H9 (cell line): ENCODE data around the gene RASGRP3. TPM values are rescaled to one million over a fixed set of nuclear protein-coding genes. Genes with fewer than 3 reads are reported as not detected.

ENCODE experiments used
- DNase-seq: peaks from one replicate; pipeline ENCODE4 v3.0.0-alpha.2; 2017
- H2AFZ ChIP-seq: one replicate; pipeline ENCODE4 v1.6.1; 2013; ENCODE audit warnings: mild to moderate bottlenecking, low read length, control low read depth, moderate library complexity
- H2AK5ac ChIP-seq: 2 replicates; pipeline ENCODE4 v1.6.1; 2013; ENCODE audit warnings: low read length, control low read depth, mixed read lengths; ENCODE audit not compliant: insufficient read length
- H2BK120ac ChIP-seq: one replicate; pipeline ENCODE4 v1.6.1; 2013; ENCODE audit warnings: low read depth, mild to moderate bottlenecking, low read length, control low read depth, inconsistent platforms; ENCODE audit not compliant: poor library complexity, severe bottlenecking
- H2BK12ac ChIP-seq: 2 replicates; pipeline ENCODE4 v1.6.1; 2013; ENCODE audit warnings: low read length, control low read depth, mixed read lengths, low read depth; ENCODE audit not compliant: insufficient read length
- H2BK15ac ChIP-seq: 2 replicates; pipeline ENCODE4 v1.6.1; 2013; ENCODE audit warnings: low read depth, low read length, control low read depth
- H2BK20ac ChIP-seq: one replicate; pipeline ENCODE4 v1.6.1; 2013; ENCODE audit warnings: low read depth, mild to moderate bottlenecking, low read length, control low read depth, inconsistent platforms; ENCODE audit not compliant: poor library complexity, severe bottlenecking
- H2BK5ac ChIP-seq: 2 replicates; pipeline ENCODE4 v1.6.1; 2013; ENCODE audit warnings: low read length, control low read depth, mixed read lengths; ENCODE audit not compliant: insufficient read length
- H3K14ac ChIP-seq: 2 replicates; pipeline ENCODE4 v1.6.1; 2013; ENCODE audit warnings: low read length, control low read depth; ENCODE audit not compliant: insufficient read depth
- H3K18ac ChIP-seq: 2 replicates; pipeline ENCODE4 v1.6.1; 2013; ENCODE audit warnings: low read depth, mild to moderate bottlenecking, mixed read lengths, low read length, control low read depth; ENCODE audit not compliant: insufficient read length
- H3K23ac ChIP-seq: 2 replicates; pipeline ENCODE4 v1.6.1; 2013; ENCODE audit warnings: low read length, control low read depth, mixed read lengths, low read depth; ENCODE audit not compliant: insufficient read length
- H3K23me2 ChIP-seq: 2 replicates; pipeline ENCODE4 v1.6.1; 2013; ENCODE audit warnings: low read depth, mild to moderate bottlenecking, mixed read lengths, low read length, control low read depth; ENCODE audit not compliant: insufficient read length, poor library complexity, severe bottlenecking
- H3K27ac ChIP-seq: 2 replicates; pipeline ENCODE4 v1.5.1; 2013; ENCODE audit warnings: low read length, control low read depth, mixed read lengths, low read depth; ENCODE audit not compliant: insufficient read length
- H3K27me3 ChIP-seq: 2 replicates; pipeline ENCODE4 v1.6.1; 2013; ENCODE audit warnings: low read length, control low read depth, inconsistent platforms; ENCODE audit not compliant: insufficient read depth
- H3K4ac ChIP-seq: 2 replicates; pipeline ENCODE4 v1.6.1; 2013; ENCODE audit warnings: low read depth, mild to moderate bottlenecking, control low read depth, inconsistent platforms, low read length, moderate library complexity
- H3K4me1 ChIP-seq: 2 replicates; pipeline ENCODE4 v1.6.1; 2013; ENCODE audit warnings: low read length, control low read depth, inconsistent platforms; ENCODE audit not compliant: insufficient read depth
- H3K4me2 ChIP-seq: 2 replicates; pipeline ENCODE4 v1.6.1; 2013; ENCODE audit warnings: low read length, control low read depth, mixed read lengths; ENCODE audit not compliant: insufficient read length, insufficient read depth
- H3K56ac ChIP-seq: 2 replicates; pipeline ENCODE4 v1.6.1; 2013; ENCODE audit warnings: low read depth, mild to moderate bottlenecking, mixed read lengths, low read length, control low read depth; ENCODE audit not compliant: insufficient read length
- H3K79me1 ChIP-seq: 2 replicates; pipeline ENCODE4 v1.6.1; 2013; ENCODE audit warnings: low read depth, mild to moderate bottlenecking, moderate library complexity, low read length, control low read depth, inconsistent platforms; ENCODE audit not compliant: insufficient read depth, poor library complexity, severe bottlenecking
- H3K79me2 ChIP-seq: 2 replicates; pipeline ENCODE4 v1.6.1; 2013; ENCODE audit warnings: low read length, control low read depth, inconsistent platforms; ENCODE audit not compliant: insufficient read depth
- H3K9ac ChIP-seq: 2 replicates; pipeline ENCODE4 v1.6.1; 2013; ENCODE audit warnings: low read length, control low read depth, mixed read lengths; ENCODE audit not compliant: insufficient read length; ENCODE audit errors: extremely low read depth
- H3K9me3 ChIP-seq: one replicate; pipeline ENCODE4 v1.6.1; 2013; ENCODE audit warnings: low read depth, low read length, inconsistent platforms; ENCODE audit not compliant: control insufficient read depth
- H3T11ph ChIP-seq: one replicate; pipeline ENCODE4 v1.6.1; 2013; ENCODE audit warnings: mild to moderate bottlenecking, low read length, control low read depth, inconsistent platforms
- H4K20me1 ChIP-seq: one replicate; pipeline ENCODE4 v1.6.1; 2013; ENCODE audit not compliant: control insufficient read depth, insufficient read length, insufficient read depth
- H4K5ac ChIP-seq: 2 replicates; pipeline ENCODE4 v1.6.1; 2013; ENCODE audit warnings: low read depth, mild to moderate bottlenecking, mixed read lengths, low read length, control low read depth; ENCODE audit not compliant: insufficient read length
- H4K8ac ChIP-seq: replicated peaks from 2 replicates; pipeline ENCODE4 v1.6.1; 2013; ENCODE audit warnings: low read length, control low read depth, mixed read lengths, low read depth; ENCODE audit not compliant: insufficient read length
- H4K91ac ChIP-seq: 2 replicates; pipeline ENCODE4 v1.6.1; 2013; ENCODE audit warnings: low read depth, mild to moderate bottlenecking, moderate library complexity, mixed read lengths, low read length, control low read depth; ENCODE audit not compliant: insufficient read length
- H3K27ac Mint-ChIP-seq, 3 experiments: 2 replicates in 2 of 3; 3 replicates in 1 of 3; pipeline ENCODE4 v1.8.0; 2020 to 2021; ENCODE audit warnings: mixed read lengths in 3 of 3, mild to moderate bottlenecking in 1 of 3, moderate library complexity in 1 of 3
- H3K27me3 Mint-ChIP-seq: 2 replicates; pipeline ENCODE4 v1.8.0; 2021; ENCODE audit warnings: low read depth, mild to moderate bottlenecking, moderate library complexity, mixed read lengths
- H3K36me3 Mint-ChIP-seq, 3 experiments: 2 replicates in 2 of 3; 3 replicates in 1 of 3; pipeline ENCODE4 v1.8.0; 2020 to 2021; ENCODE audit warnings: low read depth in 3 of 3, mixed read lengths in 3 of 3; ENCODE audit not compliant: insufficient read depth in 1 of 3
- H3K4me1 Mint-ChIP-seq, 2 experiments: 2 replicates each; pipeline ENCODE4 v1.8.0; 2020; ENCODE audit warnings: mixed read lengths in 2 of 2
- H3K4me3 Mint-ChIP-seq, 2 experiments: 2 replicates in 1 of 2; 3 replicates in 1 of 2; pipeline ENCODE4 v1.8.0; 2020 to 2021; ENCODE audit warnings: mild to moderate bottlenecking in 2 of 2, mixed read lengths in 2 of 2, moderate library complexity in 1 of 2
- H3K9me3 Mint-ChIP-seq, 2 experiments: 2 replicates in 1 of 2; 3 replicates in 1 of 2; pipeline ENCODE4 v1.8.0; 2020; ENCODE audit warnings: mild to moderate bottlenecking in 2 of 2, mixed read lengths in 2 of 2, moderate library complexity in 1 of 2
- CTCF ChIP-seq: fragments of 200-600 bp; sonication (generic); conservative IDR thresholded peaks from 3 replicates; pipeline ENCODE4 v1.8.0; 2021; ENCODE audit warnings: antibody characterized with exemption, mild to moderate bottlenecking
- WGBS: extraction: QIAGEN DNeasy Blood & Tissue Kit; methylation state at CpG from one replicate; pipeline ENCODE4 v1.1.7; 2013; ENCODE audit warnings: missing lambda C conversion rate, low lambda C conversion rate, mixed read lengths; ENCODE audit not compliant: insufficient read length; ENCODE audit errors: extremely low coverage; 5-methylcytosine and 5-hydroxymethylcytosine counted together
- total RNA-seq: library from RNA; stranded (reverse); gene quantifications from 2 replicates; pipeline ENCODE4 v1.2.1, GENCODE V29; 2021

RASGRP3 gene
- total RNA-seq, 1 experiment from 2014 or later, result not detected

- H4K91ac ChIP-seq, result no peak overlapping the region
- Mint-ChIP-seq H3K36me3 (no peaks in the 10 kb centered on the region), H3K4me1 (peaks cover 8 to 9% of the 10 kb centered on the region in 2 experiments), H3K27me3 (peaks cover 1% of the 10 kb centered on the region; the same call in 1 of the 2 replicates), H3K4me3 (no peak overlapping the region), H3K27ac (no peak overlapping the region), H3K9me3 (no peaks in the 10 kb centered on the region; a peak in 1 of 5 replicates)
- H4K20me1 ChIP-seq, result no peaks in the 10 kb centered on the region
- no peaks in the 10 kb centered on the region for H3K79me2 ChIP-seq
- H4K5ac ChIP-seq, result no peak overlapping the region
- H3K23ac ChIP-seq, result no peak overlapping the region
- H3K27me3 ChIP-seq, result no peaks in the 10 kb centered on the region
- no peaks in the 10 kb centered on the region for H3K4me1 ChIP-seq
- no peak overlapping the region for H3T11ph ChIP-seq
- no peak overlapping the region for H2BK20ac ChIP-seq
- no peak overlapping the region for H4K8ac ChIP-seq
- no peak overlapping the region for H2BK5ac ChIP-seq
- H2AFZ ChIP-seq, result no peak overlapping the region
- H3K23me2 ChIP-seq, result no peaks in the 10 kb centered on the region
- no peak overlapping the region for H3K14ac ChIP-seq
- no peak overlapping the region for H3K18ac ChIP-seq
- no peak overlapping the region for H2AK5ac ChIP-seq
- H3K4me2 ChIP-seq, result no peak overlapping the region
- no peak overlapping the region for H3K9ac ChIP-seq
- H3K79me1 ChIP-seq, result no peaks in the 10 kb centered on the region
- no peaks in the 10 kb centered on the region for H3K9me3 ChIP-seq
- no peak overlapping the region for H3K27ac ChIP-seq
- no peak overlapping the region for H3K4ac ChIP-seq
- no peak for DNase-seq
- no peak overlapping the region for H2BK120ac ChIP-seq
- H2BK15ac ChIP-seq, result no peak overlapping the region
- no peak for TF ChIP-seq CTCF
- no peak overlapping the region for H2BK12ac ChIP-seq
- whole genome bisulfite sequencing, result no CpG with 5 or more reads among the region's 2 CpGs
- H3K56ac ChIP-seq, result no peak overlapping the region
Observed at GRCh38 chr2:33502025-33502424, 25.6 kb downstream of the RASGRP3 start.
